Measurements from ENCODE around the gene UNC5A.

Gene UNC5A

DNA sequence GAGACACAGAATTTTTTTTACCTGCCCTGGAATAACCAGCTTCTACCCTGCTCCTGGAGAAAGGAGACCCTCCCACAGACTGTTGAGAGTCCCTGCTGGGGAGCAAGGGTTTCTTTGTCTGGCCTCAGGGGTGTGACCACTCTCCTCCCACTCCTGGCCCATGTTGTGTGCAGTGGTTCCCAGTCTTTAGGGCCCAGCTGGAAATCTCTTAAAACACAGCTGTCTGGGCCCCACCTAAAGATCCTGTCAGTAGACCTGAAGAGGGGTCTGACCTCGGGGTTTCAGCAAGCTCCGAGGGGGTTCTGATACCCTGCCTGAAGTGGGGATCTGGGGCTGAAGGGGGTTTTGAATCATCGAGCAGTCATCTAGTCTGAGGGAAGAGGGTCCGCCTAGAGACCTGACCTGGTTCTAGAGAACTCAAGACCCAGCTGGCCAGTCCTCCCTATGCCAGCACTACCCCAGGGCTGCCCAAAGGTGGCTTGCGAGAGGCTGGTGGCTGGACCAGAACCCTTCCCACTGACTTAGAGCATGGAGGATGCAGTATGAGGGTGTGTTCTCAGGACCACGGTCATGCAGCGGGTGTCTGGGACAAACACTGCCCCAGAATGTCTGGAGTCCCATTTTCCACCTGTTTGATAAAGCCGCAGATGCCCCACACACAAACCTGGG is 8.1 kb upstream of the UNC5A start:
- DNase-seq, result no peak

DNA sequence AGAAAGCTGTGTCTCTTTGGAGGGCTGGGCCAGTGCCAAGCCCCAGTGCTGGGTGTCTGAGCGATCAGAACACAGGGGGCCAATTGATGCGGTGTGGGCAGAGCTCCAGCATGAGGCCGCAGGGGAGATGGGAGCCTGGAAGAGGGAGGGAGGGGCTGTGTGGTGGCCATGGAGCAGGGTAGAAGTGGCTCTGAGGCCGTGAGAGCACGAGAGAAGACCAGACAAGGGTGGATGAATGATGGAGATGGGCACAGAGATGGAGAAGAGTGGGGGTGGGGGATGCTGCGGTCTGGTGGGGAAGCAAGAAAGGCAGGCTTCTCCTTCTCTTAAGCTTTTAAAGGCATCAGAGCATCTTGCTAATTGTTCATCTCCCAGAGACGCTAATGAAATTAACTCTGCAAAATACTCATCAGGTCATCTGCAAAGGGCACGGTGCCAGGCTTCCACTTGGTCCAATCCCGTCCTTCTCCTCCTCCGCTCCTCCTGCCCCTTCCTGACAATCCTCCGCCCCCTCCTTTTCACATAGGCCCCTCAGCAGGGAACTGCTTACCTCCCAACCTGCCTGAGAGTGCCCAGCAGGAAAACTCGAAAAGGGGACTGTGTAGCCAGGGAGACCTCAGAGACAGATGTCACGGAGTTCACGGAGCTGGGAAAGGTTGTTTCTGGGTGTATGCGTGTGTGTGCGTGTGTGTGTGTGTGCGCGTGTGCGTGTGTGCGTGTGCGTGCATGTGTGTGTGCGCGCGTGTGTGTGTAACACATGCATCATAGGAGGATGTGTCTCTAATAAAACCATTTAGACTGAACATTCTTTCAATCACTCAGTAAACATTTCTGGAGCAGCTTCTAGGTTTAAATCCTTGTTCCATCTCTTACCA is 7.1 kb upstream of the UNC5A start:
- DNase-seq, result peak; percentile 74 to 82

DNA sequence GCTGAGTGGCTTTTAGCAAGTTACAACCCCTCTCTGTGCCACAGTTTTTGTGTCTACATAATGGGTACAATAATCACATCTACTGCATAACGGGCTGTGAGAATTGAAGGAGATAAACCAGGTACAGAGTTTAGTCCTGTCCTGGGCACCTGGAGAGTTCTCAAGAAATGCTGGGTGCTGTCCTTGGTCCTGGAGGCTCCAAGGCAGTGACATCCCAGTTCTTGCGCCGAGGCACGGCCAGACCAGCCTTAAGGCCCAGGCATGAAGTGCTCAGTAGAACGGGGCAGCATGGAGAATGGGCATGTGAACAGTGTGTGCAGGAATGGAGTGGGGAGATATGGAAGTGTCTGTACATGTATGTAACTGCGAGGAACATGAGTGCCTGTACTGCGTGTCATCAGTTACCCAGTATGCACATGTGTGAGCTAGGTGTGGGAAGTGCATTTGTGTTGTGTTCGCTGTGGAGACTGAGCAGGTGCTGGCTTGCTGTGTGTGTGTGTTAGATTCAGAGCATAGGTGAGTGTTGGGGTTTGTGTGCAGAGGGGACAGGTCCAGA is 6.3 kb upstream of the UNC5A start:
- no peak for DNase-seq

DNA sequence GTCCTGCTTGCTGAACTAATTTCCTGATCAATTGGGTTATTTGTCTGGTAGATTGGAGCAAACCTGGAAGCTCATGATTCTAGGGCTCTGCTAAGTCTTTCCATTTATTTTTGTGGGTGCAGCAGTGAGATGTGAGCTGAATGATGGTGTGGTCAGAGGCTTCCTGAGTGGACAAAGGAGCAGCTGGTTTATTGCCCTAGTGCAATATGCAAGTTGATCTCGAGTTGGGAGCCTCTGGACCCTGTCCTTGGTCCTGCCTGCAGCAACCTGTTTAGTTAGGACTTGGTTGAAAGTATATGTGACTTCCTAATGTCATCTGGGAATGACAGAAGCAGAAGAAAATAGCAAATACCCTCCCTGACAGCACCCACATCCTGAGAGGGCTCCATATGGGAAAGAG is 4.2 kb upstream of the UNC5A start:
- DNase-seq, result no peak

DNA sequence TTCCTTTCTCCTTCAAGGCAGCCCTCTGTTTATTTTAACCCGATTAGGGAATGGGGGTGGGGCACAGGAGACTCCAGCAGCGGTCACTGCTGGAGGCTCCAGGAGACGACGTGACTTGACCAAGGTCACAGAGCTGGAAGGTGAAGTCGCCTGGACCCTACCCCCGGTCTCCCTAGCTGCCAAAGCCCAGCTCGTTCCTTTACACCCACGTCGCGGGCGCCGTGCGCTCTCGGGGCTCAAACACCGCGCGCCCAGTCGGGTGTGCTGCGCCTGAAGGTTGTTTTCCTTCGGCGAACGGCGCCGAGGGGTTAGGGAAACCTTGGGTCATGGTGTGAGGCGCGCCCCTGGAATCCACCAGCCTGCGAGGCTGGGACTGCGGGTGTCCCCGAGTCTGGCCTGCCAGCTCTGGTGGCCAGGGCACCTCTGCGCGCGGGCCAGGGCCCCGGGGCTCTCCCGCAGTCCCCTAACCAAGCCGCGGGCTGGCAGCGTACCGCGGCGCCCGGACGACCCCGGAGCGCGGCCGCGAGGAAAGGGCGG is 747 bp upstream of the UNC5A start:
- DNase-seq, result no peak

DNA sequence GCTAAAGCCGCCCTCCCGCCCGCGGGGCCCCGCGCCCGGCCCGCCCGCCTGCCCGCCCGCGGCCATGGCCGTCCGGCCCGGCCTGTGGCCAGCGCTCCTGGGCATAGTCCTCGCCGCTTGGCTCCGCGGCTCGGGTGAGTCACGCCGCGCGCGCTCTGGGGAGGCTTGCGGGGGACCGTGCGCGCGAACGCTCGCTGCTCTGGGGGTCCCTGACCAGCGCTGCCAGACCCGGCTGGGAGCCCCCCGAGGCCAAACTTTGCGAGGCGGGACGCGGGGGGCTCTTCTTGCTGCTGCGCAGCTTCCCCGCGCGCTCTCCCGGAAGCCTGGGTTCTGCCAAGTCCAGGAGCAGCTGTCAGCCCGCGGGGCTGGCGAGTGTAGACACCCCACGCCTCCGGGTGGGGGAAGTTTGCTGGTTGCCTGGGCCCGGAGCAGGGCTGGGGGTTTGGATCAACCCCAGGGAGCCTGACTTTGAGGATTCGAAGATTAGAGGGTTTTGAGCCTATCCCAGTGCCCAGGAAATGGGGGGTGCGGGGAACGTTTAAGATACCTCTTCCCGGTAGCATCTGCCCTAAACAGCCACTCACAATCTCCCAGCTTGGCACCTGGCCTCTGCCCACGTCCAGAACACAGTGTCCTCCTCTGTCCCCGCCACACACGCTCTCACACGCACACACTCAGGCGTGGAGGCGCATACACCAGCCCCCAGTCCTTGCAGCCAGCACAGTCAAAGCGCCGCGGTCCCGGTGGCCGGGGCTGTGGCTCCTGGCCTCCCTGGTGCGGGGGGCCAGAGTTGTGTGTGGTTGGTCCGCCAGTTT is 535 bp downstream of the UNC5A start:
- DNase-seq, result no peak

DNA sequence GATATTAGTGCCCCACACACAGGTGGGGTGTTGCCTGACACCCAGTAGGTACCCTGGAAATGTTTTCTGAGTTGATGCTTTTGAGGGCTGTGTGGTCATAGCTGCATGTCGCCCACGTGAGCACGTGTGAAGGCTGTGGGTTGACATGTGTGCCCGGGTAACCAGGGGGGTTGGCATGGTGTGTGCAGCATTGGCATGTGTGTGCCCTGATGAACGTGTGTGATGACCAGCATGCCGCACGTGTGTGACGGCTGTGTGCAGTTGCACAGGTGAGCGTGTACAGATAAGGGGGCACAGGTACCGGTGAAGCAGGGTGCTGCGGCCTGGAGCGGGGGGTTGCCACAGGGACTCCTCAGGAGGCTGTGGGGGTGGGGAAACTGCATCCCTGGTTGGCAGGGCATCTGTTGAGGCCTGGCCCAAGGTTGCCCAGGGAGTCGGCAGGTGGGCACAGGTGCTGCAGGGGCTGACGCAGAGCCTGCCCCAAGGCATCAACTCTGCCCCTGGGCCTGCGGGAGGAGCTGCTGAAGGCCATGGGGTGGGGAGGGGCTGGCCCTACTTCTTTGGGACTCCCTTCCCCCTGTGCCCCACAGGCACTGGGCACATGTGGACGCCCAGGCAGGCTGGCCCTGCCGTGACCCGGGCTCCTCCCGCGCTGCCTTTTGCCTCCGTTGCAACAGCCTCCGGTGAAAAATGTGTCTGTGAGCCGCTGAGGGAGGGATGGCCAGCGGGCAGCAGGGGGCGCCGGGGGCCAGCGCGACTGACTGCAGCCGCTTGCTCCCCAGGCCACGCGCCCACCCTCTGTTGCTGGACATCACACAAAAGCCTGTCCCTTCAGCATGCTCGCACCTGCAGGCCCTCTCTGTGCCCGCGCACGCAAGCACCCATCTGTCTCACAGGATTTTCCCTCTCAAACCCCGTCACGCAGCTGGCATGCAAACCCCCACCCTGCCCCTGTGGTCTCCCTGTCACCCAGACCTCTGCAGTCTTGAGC is 2.2 kb downstream of the UNC5A start:
- no peak for DNase-seq

DNA sequence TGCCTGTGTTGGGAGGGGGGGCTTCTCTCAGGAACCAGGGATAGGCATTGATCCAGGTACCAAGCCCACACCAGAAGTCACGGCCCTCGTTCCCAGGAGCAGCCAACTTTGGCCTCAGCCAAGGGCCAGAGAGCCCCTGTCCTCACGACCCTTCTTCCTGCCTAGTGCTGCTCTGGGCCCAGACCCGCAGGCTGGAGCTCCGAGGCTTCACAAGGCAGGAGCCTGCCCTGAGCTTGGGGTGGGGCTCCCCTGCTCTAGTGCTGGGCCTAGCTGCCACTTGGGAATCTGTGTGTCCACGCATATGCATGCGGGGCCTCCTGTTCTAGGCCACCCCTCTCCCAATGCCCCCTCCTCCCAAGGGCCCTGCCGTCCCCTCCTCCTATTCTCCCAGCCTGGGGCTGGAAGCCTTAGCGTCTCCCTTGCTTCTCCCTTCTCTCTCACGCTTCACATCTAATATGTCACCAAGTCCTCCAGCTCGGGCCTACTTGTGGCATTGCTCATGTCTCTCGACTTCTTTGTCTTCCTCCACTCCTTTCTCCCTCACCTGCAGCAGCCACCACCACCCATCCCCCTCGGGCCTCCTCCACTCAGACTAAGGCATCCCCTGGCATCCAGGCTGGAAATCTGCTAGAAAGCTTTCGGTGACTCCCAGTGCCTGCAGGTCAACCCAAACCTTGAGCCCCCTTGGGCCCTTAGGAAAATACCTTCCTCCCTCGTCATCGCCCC is 3.4 kb downstream of the UNC5A start:
- no peak for DNase-seq

DNA sequence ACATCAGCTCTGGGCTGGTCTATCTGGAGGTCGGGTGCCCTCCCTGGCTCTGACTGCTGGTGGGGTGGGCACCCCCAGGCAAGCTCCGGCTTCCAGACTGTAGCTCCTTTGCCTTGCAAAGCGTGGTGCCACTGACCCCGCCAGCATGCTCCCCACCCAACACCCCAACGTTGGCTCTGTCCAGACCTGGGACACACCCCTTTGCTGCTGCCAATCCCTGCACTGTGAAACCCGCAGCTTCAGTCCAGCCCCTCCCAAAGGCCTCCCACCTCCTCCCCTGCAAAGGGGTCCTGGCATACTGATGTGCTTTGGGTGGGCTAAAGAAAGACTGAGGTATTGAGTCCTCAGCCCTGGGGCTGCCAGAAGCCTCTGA is 3.9 kb downstream of the UNC5A start:
- DNase-seq, result no peak

DNA sequence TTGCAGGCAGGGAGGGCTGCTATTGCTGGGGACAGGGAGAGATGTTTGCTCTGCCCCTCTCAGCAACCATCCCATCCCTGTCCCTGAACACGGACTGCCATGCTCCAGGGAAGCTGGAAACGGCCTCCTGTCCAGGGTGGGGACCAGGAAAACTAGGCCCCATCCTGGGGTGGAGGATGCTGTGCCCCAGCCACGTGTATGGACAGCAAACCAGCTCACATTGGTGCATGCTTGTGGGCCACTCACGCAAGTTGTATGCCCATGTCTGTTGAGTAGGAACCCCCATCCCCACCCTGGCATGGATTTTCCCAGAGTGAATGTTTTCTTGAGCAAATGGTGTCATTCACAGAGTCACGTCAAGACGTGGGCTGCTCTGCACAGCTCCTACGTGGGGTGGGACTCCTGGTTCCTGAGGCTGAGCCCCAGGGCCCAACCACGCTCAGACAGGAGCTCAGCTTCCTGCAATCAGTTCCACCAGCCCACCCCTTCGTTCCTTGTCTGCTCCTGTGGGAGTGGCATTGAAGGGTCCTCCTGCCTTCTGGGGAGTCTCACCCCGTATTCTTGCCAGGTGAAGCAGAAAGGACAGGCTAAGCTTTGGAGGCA is 4.6 kb downstream of the UNC5A start:
- no peak for DNase-seq

DNA sequence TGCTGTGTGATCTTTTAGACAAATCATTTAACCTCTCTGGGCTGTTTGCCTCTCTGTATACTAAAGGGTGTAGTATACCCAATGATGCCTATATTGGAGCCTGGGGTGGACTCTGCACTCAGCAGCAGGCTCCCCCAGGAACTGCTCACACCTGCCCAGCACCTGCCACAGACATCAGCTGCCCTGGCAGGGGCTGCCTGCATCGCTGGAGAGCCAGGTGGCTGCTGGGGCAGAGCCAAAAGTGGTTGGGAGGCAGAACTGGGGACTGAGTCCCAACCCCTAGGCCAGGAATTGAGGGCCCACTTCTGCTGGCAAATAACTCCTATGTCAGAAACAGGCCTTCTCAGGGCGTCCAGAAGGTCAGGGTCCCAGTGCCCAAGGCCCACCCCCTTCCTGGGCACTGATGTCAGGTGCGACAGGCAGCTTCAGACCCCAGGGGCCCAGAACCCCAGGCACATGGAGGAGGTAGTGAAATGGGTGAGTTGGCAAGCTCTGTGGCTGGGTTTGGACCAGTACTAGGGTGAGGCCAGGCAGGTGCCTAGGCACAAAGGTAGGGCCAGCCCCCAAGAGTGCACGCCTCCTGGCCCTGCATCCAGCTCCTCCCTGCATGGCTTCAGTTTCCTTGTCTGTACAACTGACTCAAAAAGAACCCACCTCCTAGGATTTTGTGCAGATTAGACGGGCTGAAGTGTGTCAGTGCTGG is 5.8 kb downstream of the UNC5A start:
- DNase-seq, result no peak

DNA sequence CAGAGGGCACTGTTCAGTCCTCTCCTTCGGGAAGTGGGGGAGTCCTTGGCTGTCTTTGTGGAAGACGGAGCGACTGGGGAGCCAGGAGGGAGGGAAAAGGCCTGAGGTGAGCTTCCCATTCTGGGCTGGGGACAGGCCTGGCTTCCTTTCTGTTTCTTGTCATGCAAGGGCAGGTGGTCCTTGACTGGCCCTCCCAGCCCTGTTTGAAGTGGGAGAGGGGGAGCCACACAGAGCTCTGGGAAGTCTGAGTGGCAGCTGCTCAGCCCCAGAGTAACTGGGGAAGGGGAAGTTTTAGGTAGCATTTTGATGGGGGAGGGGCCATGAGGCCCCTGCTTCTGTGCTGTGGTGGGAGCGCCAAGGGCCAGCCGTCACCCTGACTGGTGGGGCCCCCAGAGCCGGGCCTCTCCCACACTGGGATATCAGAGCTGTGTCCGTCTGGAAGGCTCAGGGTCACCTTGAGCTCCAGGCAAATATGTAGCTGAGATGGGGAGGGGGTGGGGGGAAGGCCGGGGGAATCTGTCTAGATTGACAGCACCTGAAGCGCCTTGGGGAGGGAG is 6.5 kb downstream of the UNC5A start:
- no peak for DNase-seq

DNA sequence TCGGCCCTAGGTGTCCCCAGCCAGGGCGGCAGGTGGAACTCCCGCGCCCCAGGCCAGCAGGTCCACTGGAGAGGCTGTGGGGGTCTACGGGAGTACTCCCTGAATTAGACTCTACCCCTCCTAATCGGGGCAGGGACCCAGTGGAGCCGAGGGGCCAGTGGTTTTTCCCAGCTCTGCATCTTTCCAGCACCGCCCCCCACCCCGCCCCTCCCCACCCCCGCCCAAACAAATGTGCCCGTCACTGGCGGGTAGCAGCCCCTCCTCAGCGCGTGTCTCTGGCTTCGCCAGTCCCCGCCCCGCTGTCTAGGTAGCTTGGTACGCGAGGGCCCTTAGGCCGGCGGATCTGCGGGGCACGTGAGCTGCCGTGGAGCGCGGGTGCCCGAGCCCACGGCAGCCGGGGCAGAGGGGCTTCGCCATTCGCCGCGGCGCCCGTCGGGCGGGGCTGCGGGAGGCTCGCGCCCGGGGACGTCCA is 7.0 kb downstream of the UNC5A start:
- DNase-seq, result peak; percentile 20 to 74

DNA sequence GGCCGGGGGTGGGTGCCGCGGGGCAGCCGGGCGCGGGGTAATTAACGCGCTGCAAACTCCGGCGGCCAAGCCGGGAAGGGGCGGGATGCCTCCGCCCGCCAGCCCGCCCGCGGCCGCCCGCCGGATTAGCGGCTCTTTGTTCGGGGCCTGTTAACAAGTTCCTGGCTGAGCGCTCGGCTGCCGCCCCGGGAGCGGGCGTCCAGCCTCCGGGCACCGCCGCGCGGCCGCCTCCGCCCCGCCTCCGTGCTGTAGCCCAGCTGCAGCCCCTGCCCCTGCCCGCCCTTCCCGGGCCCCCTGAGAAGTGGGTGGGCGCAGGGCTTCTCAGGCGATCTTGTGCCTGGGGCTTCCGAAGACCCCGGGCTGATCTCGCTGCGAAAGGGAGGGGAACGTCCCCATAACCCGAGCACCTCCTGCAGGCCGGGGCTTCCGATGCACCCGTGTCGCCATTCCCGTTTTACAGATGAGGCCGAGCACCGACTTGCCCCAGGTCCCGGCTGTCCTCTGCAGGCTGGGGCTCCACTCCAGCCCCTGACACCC is 7.5 kb downstream of the UNC5A start:
- DNase-seq, result peak in 1 of 2 experiments; percentile 74

DNA sequence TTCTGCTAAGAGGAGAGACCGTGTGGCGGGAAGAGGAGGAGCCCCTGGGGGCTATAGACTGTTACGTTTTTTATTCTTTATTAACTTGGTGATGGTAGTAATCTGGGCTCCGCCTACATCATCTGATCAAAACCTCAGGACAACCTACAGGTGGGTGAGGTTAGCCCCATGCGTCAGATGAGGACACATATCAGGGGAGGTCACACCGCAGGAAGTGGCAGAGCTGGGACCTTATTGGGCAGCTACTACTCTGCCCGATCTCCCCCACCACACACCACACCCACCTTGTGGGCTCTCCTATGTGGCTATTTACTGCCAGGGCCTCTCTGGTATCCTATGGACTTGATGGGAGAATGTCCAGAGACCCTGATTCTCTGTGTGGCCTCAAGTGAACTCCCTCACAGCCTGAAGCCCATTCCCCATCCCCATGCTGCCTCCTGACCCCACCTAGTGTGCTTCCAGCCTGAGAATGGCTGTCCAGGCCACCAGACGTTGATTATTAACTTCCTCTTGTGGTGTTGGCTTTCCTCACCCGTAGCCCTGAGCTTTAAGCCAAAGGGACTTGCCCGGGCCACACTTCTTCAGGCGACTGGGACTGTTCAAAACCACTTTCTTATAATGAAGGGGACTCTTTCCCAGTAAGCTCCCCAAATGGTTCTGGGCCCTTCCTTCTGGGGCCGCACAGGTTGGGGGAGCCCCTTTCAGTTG is 8.2 kb downstream of the UNC5A start:
- DNase-seq, result no peak

DNA sequence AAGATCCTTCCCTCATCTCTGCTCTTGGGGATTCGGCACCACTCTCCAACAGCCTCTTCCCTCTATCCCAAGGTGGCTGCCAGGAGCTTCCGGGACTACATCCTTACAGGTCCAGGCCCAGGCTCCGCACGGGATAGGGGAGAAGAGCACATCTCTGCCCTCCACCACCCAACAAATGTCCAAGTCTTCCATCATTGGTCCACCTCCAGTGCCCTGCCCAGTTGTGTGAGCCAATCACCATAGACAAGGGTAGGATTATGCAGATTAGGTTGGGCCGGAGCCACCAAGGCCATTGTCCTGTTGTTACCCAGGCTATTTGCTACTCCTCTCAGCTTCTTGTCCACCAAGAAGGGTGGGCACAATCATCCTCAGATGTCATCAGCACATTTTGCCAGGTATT is 9.1 kb downstream of the UNC5A start:
- DNase-seq, result no peak

DNA sequence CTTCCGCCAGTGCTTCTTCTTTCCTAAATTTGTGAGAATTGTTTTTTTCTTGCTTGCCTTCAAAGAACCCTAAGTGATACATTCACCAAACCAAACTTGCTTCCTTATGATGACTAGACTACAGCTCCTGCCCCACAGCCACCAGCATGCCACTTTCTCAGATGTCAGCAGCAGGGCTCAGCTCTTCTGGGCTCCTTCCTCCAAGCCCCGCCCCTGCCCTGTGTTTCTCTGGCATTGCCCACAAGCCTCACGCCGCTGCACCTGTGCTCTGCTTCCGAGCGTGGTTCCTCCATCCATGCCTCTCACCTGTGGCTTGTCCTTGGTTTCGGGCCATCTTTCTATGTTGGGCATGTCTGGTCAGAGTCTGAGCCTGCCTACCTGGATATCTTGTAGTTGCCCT is 10.6 kb downstream of the UNC5A start:
- no peak for DNase-seq

DNA sequence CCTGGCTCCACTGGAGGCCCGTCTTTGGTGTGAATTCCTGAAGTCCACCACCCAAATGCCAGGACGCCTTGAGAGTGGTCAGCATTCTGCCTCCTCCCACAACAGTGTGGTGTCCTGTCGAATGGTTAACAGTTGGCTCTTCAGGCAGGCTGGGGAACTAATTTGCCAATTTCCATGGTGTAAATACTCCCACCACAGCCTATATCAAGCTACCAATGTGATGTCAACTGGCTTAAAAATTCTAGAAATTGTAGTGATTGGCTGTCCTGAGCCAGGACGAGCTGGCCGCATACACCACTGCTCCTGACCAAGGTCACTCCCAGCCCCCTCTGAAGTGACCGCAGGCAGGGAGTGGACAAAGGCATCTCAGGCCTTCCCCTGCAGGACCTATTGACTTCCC is 11.1 kb downstream of the UNC5A start:
- DNase-seq, result no peak
